K562 (cell line): Measurements from ENCODE around the gene TPPP. TPM values are rescaled to one million over a fixed set of nuclear protein-coding genes. Genes with fewer than 3 reads are reported as not detected.
"Not testable (repeated sequence)": the region's sequence is repeated elsewhere in the genome, so short reads cannot be mapped to it uniquely, and the experiment has no call there.

Source experiments
- ATAC-seq: fragments of 200-7000 bp; cut with Tn5 transposase; 3 replicates; pipeline ENCODE4 v1.9.1; 2020; ENCODE audit warnings: moderate library complexity
- BruUV-seq: library from RNA; stranded (reverse); fragments of 400-500 nt; replicated peaks from 2 replicates; lab custom pipeline; 2021; lab: Mats Ljungman, UMichigan
- CTCF ChIA-PET: fragments of 300-600 bp; formaldehyde crosslinking; extraction: SDS; loops from one replicate; lab custom pipeline; 2021; ENCODE audit warnings: low intra/inter-chr PET ratio; lab: Yijun Ruan, JAX
- POLR2A ChIA-PET: fragments of 300-600, 350-650 bp; sonication (Branson Sonifier 250); formaldehyde crosslinking; extraction: SDS; loops from one replicate; lab custom pipeline; 2021; ENCODE audit warnings: antibody characterized with exemption, inconsistent platforms; lab: Yijun Ruan, JAX
- DNase-seq, 4 experiments: peaks; one replicate each; pipeline versions ENCODE4 v3.0.0 to v3.0.0-alpha.2; 2011 to 2018; ENCODE audit warnings: low spot score in 3 of 4, mixed read lengths in 3 of 4; ENCODE audit errors: extremely low read depth in 1 of 4
- FAIRE-seq: peaks from 2 replicates; lab custom pipeline; 2011; peaks lifted over from hg19 to GRCh38; lab: Jason Lieb, UNC
- H2AFZ ChIP-seq: 2 replicates; pipeline ENCODE4 v1.6.0; 2011; ENCODE audit warnings: low read depth, low read length, control low read depth, inconsistent platforms
- H3K27ac ChIP-seq: fragments of 200-600 bp; 3 replicates; pipeline ENCODE4 v1.8.0; 2011; ENCODE audit warnings: low read depth, mild to moderate bottlenecking, control low read depth, inconsistent platforms, low read length, moderate library complexity, mixed read lengths; ENCODE audit errors: extremely low read depth
- H3K27me3 ChIP-seq, 2 experiments: fragments of 300-600 bp in 1 of 2; 2 replicates in 1 of 2; 3 replicates in 1 of 2; pipeline versions ENCODE4 v1.6.0 to v1.8.0; 2011; ENCODE audit warnings: inconsistent platforms in 2 of 2, low read length in 2 of 2, mild to moderate bottlenecking in 1 of 2, mixed read lengths in 1 of 2, moderate library complexity in 1 of 2; ENCODE audit not compliant: control insufficient read depth in 2 of 2, insufficient read depth in 2 of 2
- H3K36me3 ChIP-seq: fragments of 300-600 bp; 3 replicates; pipeline ENCODE4 v1.8.0; 2011; ENCODE audit warnings: mild to moderate bottlenecking, low read length, inconsistent platforms; ENCODE audit not compliant: control insufficient read depth, insufficient read depth
- H3K4me1 ChIP-seq, 2 experiments: fragments of 200-600 bp in 1 of 2; replicated peaks in 1 of 2; 2 replicates in 1 of 2; 3 replicates in 1 of 2; pipeline versions ENCODE4 v1.5.1 to v1.8.0; 2011; ENCODE audit warnings: inconsistent platforms in 2 of 2, low read length in 2 of 2, mild to moderate bottlenecking in 1 of 2, mixed read lengths in 1 of 2, moderate library complexity in 1 of 2; ENCODE audit not compliant: control insufficient read depth in 2 of 2, insufficient read depth in 2 of 2
- H3K4me2 ChIP-seq: 2 replicates; pipeline ENCODE4 v1.6.1; 2011; ENCODE audit warnings: low read length, control low read depth, inconsistent platforms, mixed read lengths; ENCODE audit not compliant: insufficient read depth
- H3K4me3 ChIP-seq: fragments of 200-600 bp; sonication (generic), shearing (Covaris generic); 2 replicates; pipeline ENCODE4 v1.5.1; 2016; ENCODE audit warnings: control low read depth, inconsistent platforms
- H3K79me2 ChIP-seq: fragments of 200-600 bp; 3 replicates; pipeline ENCODE4 v1.8.0; 2011; ENCODE audit warnings: low read length, inconsistent platforms; ENCODE audit not compliant: control insufficient read depth, insufficient read depth
- H3K9ac ChIP-seq, 2 experiments: 2 replicates each; pipeline versions ENCODE4 v1.6.0 to v1.6.1; 2011; ENCODE audit warnings: low read depth in 2 of 2, low read length in 2 of 2, control low read depth in 1 of 2, inconsistent platforms in 1 of 2, mild to moderate bottlenecking in 1 of 2, mixed read lengths in 1 of 2; ENCODE audit not compliant: insufficient read depth in 1 of 2
- H3K9me1 ChIP-seq: one replicate; pipeline ENCODE4 v1.6.0; 2011; ENCODE audit warnings: inconsistent platforms, mild to moderate bottlenecking, low read length, moderate library complexity; ENCODE audit not compliant: control insufficient read depth, insufficient read depth
- H3K9me3 ChIP-seq: replicated peaks from 2 replicates; pipeline ENCODE4 v1.5.1; 2011; ENCODE audit warnings: low read depth, low read length, inconsistent platforms; ENCODE audit not compliant: control insufficient read depth, insufficient read depth
- H4K20me1 ChIP-seq: replicated peaks from 2 replicates; pipeline ENCODE4 v1.6.1; 2011; ENCODE audit warnings: low read length, inconsistent platforms, mixed read lengths; ENCODE audit not compliant: control insufficient read depth, insufficient read depth
- WGBS: fragments of 100-300 bp; shearing (Covaris generic); methylation state at CpG from one replicate; pipeline ENCODE4 v1.1.6; 2016; ENCODE audit warnings: low coverage, mixed read lengths; ENCODE audit not compliant: insufficient coverage; ENCODE audit errors: missing lambda C conversion rate; 5-methylcytosine and 5-hydroxymethylcytosine counted together
- in situ Hi-C: fragments of 300-500 bp; cut with MboI; formaldehyde crosslinking; loops from 4 replicates; pipeline ENCODE4 v1.15.0; 2018; ENCODE audit warnings: inconsistent platforms, mixed read lengths
- intact Hi-C: fragments of 100-400 bp; cut with micrococcal nuclease; formaldehyde crosslinking; loops from 2 replicates; pipeline ENCODE4 v1.14.2; 2022
- polyA plus RNA-seq, 8 experiments: library from polyadenylated mRNA; depleted of rRNA in 4 of 8; stranded (reverse) in 5 of 8; unstranded in 3 of 8; fragments of >200 nt; fragmentation: Nextera tagmentation in 2 of 8; fragmentation: Illumina TruSeq in 1 of 8; extraction: Ambion mirVana in 2 of 8; extraction: Trizol in 1 of 8; gene quantifications; 2 replicates each; pipeline versions ENCODE4 v1.2.1 to v1.2.3, GENCODE V29; 2011 to 2014; ENCODE audit warnings: inconsistent platforms in 1 of 8, missing spikeins in 1 of 8
- total RNA-seq, 7 experiments: library from RNA; depleted of rRNA in 6 of 7; stranded (reverse); fragments of >200 nt in 6 of 7; fragmentation: Illumina TruSeq in 2 of 7; extraction: Trizol in 2 of 7; gene quantifications; 2 replicates each; pipeline versions ENCODE4 v1.2.1 to v1.2.3, GENCODE V29; 2011 to 2021; ENCODE audit warnings: low replicate concordance in 1 of 7

Gene TPPP
- total and polyA plus RNA-seq, 9 of the 15 experiments (the other 6 are each of a cell fraction or from before 2014, with no cell fraction given) = 0.01 to 0.07 (median 0.03) TPM; not detected in 6

DNA sequence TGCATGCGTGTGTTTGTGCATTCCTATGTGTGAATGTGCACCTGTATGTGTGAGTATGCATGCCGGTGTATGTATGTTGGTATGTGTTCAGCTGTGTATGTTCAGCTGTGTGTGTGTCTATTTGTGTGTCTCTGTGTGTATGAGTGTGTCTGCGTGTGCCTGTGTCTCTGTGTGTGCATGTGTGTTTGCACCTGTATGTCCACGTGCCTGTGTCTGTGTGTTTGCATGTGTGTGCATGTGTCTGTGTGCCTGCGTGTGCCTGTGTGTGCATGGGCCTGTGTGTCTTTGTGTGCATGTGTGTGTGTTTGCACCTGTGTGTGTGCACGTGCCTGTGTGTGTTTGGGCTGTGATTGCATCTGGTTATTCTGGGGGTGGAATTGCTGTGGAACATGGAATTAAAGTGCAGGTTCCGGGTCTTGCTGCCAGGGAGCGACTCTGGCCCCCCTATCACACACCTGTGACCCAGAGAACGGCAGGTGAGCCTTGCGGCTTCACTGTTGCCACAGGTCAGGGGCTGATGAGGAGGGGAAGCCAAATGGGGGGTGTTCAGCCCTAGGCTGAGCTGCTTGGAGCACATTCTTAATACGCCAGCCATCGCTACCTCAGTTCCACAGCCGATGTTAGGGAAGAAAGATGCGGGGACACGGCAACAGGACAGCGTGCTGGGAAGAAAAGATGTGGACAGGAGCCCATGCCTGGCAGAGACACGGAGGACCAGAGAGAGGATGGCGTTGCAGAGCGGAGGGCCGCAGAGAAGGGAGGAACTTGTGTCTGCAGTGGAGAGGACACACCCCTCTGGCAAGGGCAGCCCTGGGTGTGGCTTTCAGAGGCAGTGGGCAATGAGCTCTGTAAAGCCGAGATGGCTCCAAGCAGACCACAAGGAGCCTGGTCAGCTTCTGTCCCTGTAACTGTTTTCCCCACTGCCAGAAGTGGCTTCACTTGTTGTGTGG lies 3.9 kb upstream of the TPPP start:
- H3K4me2 ChIP-seq, H3K9me3 ChIP-seq, H3K9me1 ChIP-seq, H4K20me1 ChIP-seq, FAIRE-seq, H3K27me3 ChIP-seq, H2AFZ ChIP-seq, CTCF ChIA-PET, ATAC-seq, in situ Hi-C loops, H3K9ac ChIP-seq, BruUV-seq, H3K4me3 ChIP-seq, H3K79me2 ChIP-seq, H3K27ac ChIP-seq, DNase-seq, H3K36me3 ChIP-seq: not testable (repeated sequence)
- intact Hi-C loops = loop anchor here (5.0 kb wide), 1 partner anchor 90 kb away; no protein-coding TSS in a partner anchor
- WGBS = 10% methylated on average over 15 of the region's 21 CpGs
- POLR2A ChIA-PET = interaction anchor here (0.6 kb wide), 1 partner anchor 198 kb away, joined by 3 read pairs; no protein-coding TSS in a partner anchor
- H3K4me1 ChIP-seq = peaks cover 0 to 19% of the 10 kb centered on the region in 2 experiments; a peak in 2 of 5 replicates

DNA sequence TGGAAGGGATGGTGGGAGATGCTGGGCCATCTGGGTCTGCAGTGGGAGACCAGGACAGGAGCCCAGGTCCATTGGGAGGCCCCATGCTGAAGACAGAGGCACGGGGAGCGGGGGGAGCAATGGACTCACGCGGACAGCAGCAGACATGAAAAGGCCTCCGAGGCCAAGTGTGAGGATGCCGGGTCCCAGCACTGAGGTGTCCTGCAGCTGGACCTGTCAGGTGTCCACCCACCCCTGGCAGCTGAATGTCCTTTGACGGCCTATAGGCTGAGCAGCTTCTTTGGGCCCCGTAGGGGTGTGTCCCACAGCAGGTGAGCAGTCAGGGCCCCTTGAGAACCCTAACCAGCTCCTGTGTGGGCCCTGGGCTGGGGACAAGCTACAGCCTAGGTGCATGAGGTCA lies 3.0 kb upstream of the TPPP start:
- H3K27ac ChIP-seq, H3K27me3 ChIP-seq, BruUV-seq, H3K9ac ChIP-seq, POLR2A ChIA-PET, ATAC-seq, H3K4me3 ChIP-seq, H3K9me3 ChIP-seq, H2AFZ ChIP-seq, H3K36me3 ChIP-seq, H3K79me2 ChIP-seq, CTCF ChIA-PET, H3K9me1 ChIP-seq, H4K20me1 ChIP-seq, DNase-seq, FAIRE-seq, in situ Hi-C loops, H3K4me2 ChIP-seq: not testable (repeated sequence)
- intact Hi-C loops = loop anchor here (5.0 kb wide), 1 partner anchor 91 kb away; no protein-coding TSS in a partner anchor
- peaks cover 0 to 19% of the 10 kb centered on the region in 2 experiments; a peak in 2 of 5 replicates for H3K4me1 ChIP-seq
- WGBS = 0% methylated on average over 2 of the region's 8 CpGs

DNA sequence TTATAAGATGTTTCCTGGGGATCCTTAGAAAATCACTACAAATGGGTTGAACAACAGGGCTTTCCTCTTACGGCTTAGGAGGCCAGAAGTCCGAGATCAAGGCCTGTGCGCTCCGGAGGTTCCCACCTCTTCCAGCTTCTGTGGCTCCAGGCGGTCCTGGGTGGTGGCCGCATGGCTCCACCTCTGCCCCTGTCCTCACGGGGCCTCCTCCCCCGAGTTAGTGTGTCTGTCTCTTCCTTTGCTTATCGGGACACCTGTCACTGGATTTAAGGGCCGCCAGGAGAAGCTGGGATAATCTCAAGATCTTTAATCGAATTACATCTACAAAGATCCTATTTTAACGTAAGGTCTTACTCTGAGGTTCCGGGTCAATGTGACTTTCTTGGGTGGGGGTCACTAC lies 2.3 kb upstream of the TPPP start:
- H3K4me3 ChIP-seq, H3K79me2 ChIP-seq, FAIRE-seq, DNase-seq, H3K27me3 ChIP-seq, ATAC-seq, in situ Hi-C loops, H4K20me1 ChIP-seq, H2AFZ ChIP-seq, H3K9ac ChIP-seq, H3K4me2 ChIP-seq, H3K27ac ChIP-seq, CTCF ChIA-PET, H3K36me3 ChIP-seq, POLR2A ChIA-PET, H3K9me1 ChIP-seq, BruUV-seq, H3K9me3 ChIP-seq: not testable (repeated sequence)
- intact Hi-C loops = loop anchor here (5.0 kb wide), 1 partner anchor 92 kb away; no protein-coding TSS in a partner anchor
- WGBS = 24% methylated on average over 2 of the region's 13 CpGs
- peaks cover 0 to 19% of the 10 kb centered on the region in 2 experiments; a peak in 2 of 5 replicates for H3K4me1 ChIP-seq
